IPS-11a (cell line): ENCODE data around the gene RAD51B.

ENCODE experiments used
- H3K4me3 ChIP-seq: one replicate; pipeline ENCODE4 v1.5.1; 2013; ENCODE audit warnings: low read depth, low read length, control low read depth

Gene RAD51B

DNA sequence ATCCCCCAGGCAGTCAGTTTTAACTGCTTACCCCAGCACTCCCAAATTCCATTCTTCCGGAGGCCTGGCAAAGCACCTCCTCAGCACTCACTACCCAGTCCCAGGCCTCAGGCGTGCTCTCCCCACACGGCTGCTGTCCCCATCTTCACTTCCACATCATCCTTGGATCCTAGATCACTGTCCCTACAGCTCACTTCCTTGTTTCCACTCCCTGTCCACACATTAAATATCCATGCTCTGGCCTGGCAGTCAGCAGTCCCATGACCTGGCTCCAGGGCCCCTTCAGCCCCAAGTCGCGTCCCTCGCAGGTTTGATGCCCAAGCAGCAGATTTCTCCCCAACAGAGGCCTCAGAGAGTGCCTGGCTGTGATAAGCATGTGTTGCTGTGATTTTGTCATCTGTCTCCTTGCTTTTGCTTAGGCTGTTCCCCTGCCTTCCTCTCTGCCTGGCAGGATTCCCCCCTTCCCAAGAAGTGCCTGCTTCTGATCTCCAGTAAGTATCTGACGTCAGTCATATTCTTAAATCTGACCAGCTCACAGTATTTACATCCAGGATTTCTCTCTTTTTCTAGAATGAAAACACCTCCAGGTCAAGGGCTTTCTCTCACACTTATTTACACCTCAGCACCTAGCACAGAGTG lies 731.6 kb downstream of the RAD51B start:
- no peak overlapping the region for H3K4me3 ChIP-seq

DNA sequence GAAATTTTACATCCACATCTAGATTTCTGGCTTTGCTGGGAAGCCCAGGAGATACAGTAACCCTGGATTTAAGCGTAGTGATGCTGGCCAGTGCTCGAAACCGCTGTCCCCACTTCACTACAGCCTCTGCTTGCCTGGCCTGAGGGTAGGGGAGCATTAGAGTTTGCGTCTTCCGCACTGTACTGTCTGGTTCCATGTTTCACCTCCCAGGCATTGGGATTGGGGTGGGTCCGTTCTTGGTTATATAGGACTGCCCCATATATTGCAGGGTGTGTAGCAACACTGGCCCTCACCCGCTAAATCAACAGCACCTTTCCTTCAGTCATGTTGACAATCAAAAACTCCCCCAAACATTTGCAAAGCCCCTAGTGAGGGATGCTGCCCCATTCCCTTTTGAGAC lies 732.5 kb downstream of the RAD51B start:
- H3K4me3 ChIP-seq = no peak overlapping the region

DNA sequence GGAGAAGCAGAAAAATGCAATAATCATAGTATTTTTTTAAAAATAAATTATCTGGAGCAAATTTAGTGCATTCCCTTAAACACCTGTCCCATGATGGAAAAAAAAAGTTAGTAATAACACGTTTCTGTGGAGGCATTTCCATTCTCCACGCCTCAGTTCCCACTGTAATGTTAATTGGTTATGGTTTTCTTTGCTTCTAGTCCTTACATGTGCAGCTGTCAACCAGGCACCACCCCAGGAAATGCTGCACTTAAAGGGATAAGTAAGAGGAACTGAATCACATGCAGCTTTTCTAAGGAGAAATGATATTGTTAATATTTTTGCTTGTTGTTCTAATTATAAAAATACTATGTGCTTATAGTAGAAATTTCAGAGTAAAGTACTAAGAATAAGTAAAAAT lies 733.0 kb downstream of the RAD51B start:
- H3K4me3 ChIP-seq = no peak overlapping the region

DNA sequence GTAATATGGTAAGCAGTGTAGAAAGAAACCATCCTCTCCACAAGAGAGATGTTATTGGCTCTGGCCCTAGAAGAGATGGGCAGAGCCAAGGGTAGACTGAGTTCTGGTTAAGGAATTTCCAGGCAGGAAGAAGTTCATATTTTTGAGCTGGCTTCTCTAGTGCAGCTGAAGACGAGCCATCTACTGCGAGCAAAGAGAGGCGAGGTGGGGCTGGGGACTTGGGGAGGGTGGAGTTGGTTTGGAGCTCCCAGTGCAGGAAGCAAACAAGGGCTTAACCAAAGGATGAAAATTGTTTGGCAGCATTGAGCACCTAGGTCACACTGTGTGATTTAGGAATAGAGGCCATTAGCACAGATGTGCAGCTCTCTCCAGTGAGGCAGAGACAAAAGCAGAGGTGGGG lies 733.7 kb downstream of the RAD51B start:
- H3K4me3 ChIP-seq = no peak overlapping the region

GRCh38 chr14:68554231-68554630 lies 734.7 kb downstream of the RAD51B start:
- H3K4me3 ChIP-seq = no peak overlapping the region

- H3K4me3 ChIP-seq = no peak overlapping the region
These were observed 736.7 kb downstream of the RAD51B start for GRCh38 chr14:68556253-68556652.

DNA sequence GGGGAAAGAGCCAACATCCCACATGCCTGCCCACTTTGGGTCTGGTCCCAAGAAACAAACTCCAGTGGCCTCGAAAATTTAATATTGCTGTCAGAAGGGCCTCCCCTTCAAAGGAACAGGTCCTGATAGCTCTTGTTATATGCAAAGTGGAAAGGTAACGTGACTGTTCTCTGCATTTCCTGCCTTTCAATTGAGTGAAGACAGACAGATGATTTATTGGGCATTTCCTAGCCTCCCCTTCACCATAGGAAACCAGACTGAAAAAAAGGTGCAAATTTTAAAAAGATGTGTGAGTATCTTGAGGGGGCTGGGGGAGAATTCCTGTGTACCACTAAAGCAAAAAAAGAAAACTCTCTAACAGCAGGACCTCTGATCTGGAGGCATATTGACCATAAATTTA lies 738.1 kb downstream of the RAD51B start:
- H3K4me3 ChIP-seq = no peak overlapping the region

- H3K4me3 ChIP-seq = no peak overlapping the region
These were observed 738.5 kb downstream of the RAD51B start for GRCh38 chr14:68558096-68558495.

GRCh38 chr14:68559949-68560348 lies 740.4 kb downstream of the RAD51B start:
- H3K4me3 ChIP-seq = no peak overlapping the region

GRCh38 chr14:68561531-68562007 lies 742.0 kb downstream of the RAD51B start:
- no peak overlapping the region for H3K4me3 ChIP-seq

DNA sequence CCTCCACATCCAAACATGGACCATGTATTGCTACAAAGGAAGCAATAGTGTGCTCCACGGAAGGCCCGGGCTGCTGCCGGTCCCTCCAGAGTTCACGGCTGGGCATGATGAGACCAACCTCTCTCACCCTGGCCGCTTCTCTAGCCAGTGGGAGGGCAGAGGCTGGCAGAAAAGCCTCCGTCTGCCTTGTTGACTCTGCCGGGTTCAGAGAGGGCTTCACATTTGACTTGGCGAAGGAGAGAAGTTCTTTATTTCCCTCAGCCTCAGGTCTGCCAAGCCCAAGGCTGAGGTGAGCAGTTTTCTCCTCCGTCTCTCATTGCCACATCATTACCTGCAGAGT lies 743.3 kb downstream of the RAD51B start:
- no peak overlapping the region for H3K4me3 ChIP-seq

GRCh38 chr14:68563251-68564131 lies 743.9 kb downstream of the RAD51B start:
- no peak overlapping the region for H3K4me3 ChIP-seq

- H3K4me3 ChIP-seq = no peak overlapping the region
These were observed 744.7 kb downstream of the RAD51B start for GRCh38 chr14:68564191-68564825.

GRCh38 chr14:68564826-68565759 lies 745.5 kb downstream of the RAD51B start:
- no peak overlapping the region for H3K4me3 ChIP-seq

DNA sequence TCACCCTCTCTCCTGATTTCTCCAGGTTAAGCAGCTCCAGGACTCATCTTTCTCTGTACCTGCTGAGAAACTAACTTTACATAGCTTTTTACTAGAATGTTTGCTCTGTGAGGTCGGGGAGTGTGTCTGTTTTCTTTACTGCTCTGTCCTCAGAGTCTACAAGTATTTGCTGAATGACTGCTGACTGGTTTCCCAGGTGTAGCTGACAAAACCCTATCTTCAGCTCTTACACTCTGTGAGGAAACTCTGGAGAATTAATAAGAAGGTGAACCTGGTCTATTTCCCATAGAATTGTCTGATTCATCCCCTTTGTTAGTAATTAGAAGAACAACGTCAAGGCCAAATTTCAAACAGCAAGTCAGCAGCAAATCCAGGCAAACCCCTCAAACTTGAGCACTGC lies 746.5 kb downstream of the RAD51B start:
- H3K4me3 ChIP-seq = no peak overlapping the region

- H3K4me3 ChIP-seq = no peak overlapping the region
These were observed 749.6 kb downstream of the RAD51B start for GRCh38 chr14:68568907-68569897.

- H3K4me3 ChIP-seq = no peak overlapping the region
These were observed 750.4 kb downstream of the RAD51B start for GRCh38 chr14:68569970-68570409.

GRCh38 chr14:68571114-68571591 lies 751.6 kb downstream of the RAD51B start:
- no peak overlapping the region for H3K4me3 ChIP-seq

GRCh38 chr14:68571928-68572525 lies 752.4 kb downstream of the RAD51B start:
- no peak overlapping the region for H3K4me3 ChIP-seq
